Measurements from ENCODE around the gene TFF3.

- TF ChIP-seq POLR2AphosphoS5 (IDR thresholded peaks at IDR 0.05) = no peak
- no peak for TF ChIP-seq POLR2A (IDR thresholded peaks at IDR 0.05)
- TF ChIP-seq, protein P1, sequence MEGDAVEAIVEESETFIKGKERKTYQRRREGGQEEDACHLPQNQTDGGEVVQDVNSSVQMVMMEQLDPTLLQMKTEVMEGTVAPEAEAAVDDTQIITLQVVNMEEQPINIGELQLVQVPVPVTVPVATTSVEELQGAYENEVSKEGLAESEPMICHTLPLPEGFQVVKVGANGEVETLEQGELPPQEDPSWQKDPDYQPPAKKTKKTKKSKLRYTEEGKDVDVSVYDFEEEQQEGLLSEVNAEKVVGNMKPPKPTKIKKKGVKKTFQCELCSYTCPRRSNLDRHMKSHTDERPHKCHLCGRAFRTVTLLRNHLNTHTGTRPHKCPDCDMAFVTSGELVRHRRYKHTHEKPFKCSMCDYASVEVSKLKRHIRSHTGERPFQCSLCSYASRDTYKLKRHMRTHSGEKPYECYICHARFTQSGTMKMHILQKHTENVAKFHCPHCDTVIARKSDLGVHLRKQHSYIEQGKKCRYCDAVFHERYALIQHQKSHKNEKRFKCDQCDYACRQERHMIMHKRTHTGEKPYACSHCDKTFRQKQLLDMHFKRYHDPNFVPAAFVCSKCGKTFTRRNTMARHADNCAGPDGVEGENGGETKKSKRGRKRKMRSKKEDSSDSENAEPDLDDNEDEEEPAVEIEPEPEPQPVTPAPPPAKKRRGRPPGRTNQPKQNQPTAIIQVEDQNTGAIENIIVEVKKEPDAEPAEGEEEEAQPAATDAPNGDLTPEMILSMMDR (IDR thresholded peaks at IDR 0.05 in 8 of 11, conservative IDR thresholded peaks at IDR 0.05 in 3 of 11) = no peak
These were observed 34.0 kb downstream of the TFF3 start for GRCh38 chr21:42281181-42281680.

Data from spleen (tissue), 7 donors.